HG02840 (cell line): ENCODE measurements around the gene EVA1C.
A peak's percentile ranks its signal among the peaks of the same experiment; 100 is the strongest.
"Not testable (repeated sequence)": the region's sequence is repeated elsewhere in the genome, so short reads cannot be mapped to it uniquely, and the experiment has no call there.

Source experiments
- ATAC-seq: cut with Tn5 transposase; IDR thresholded peaks from one replicate; pipeline ENCODE4 v1.9.1; 2021; ENCODE audit warnings: mild to moderate bottlenecking, moderate library complexity, moderate number of reproducible peaks; ENCODE audit not compliant: unreplicated experiment, low FRiP score

EVA1C gene

DNA sequence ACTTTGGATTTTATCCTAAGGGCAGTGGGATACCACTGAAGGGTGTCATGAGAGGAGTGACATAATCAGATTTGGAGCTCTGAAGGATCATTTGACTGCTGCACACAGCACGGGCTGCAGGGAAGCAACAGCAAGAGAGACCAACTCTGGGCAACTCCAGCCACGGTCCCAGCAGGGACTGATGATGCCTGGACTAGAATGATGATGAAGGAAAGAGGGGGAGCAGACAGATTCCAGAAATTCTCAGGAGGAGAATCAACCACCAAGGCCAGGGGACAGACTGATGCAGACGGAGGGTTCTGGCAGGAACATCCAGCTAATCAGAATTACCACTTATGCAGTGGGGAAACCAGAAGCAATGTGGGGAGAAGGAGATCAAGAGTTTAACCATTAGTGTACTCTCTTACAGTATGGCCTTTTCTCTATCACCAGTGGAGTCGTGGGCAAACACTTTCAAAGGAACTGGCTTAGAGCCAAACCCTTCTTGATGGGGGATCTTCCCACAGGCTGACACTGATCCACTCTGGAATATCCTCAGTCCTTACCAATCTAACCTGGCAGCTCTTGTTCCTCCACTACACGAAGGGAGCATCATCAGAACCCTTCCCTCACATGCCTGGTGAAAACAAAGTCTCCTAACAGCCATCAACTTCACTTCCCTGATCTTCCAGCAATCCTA, 23.0 kb upstream of the EVA1C start:
- ATAC-seq, result no peak

DNA sequence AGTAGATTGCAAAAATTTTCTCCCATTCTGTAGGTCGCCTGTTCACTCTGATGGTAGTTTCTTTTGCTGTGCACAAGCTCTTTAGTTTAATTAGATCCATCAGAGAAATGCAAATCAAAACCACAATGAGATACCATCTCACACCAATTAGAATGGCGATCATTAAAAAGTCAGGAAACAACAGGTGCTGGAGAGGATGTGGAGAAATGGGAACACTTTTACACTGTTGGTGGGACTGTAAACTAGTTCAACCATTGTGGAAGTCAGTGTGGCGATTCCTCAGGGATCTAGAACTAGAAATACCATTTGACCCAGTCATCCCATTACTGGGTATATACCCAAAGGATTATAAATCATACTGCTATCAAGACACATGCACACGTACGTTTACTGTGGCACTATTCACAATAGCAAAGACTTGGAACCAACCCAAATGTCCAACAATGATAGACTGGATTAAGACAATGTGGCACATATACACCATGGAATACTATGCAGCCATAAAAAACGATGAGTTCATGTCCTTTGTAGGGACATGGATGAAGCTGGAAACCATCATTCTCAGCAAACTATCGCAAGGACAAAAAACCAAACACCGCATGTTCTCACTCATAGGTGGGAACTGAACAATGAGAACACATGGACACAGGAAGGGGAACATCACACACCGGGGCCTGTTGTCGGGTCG, 21.8 kb upstream of the EVA1C start:
- not testable (repeated sequence) for ATAC-seq

DNA sequence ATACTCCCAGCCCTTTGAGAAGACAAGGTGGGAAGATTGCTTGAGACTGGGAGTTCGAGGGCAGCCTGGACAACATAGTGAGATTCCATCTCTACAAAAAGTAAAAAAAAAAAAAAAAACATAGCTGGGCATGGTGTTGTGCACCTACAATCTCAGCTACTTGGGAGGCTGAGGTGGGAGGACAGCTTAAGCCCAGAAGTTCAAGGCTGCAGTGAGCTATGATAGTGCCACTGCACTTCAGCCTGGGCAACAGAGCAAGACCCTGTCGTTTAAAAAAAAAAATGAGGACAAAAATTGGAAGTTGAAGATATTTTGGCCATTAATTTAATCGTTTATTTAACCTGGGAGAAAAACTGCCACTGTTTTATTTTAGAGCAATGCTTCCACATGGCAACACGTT, 20.8 kb upstream of the EVA1C start:
- no peak for ATAC-seq

DNA sequence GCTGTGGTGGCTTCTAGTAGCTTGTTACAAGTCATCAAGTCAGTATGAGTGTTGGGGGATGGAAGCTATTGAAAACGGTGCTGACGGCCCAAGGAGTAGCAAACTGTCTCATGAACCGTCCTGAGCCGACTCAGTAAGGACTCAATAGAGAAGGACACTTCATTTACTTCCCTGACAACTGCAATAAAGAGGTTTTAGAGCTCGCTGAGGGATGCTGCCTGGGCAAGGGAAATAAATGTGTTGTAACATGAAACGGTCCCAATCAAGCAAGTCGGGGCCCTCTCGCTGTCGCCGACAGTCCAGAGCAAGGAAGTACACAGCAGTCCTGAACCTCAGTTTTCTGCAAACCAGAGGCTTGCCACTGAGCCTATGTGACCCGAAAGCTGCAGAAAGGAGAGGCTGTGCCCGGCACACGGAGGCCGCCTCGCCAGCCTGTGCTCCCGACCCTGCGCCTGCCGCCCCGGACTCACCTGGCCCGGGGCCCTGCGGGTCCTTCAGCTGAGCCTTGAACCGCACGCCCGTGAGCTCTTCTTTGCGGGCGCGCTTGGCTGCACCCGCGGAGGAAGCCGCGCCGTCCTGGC, 20.1 kb upstream of the EVA1C start:
- ATAC-seq, result peak; percentile 36

DNA sequence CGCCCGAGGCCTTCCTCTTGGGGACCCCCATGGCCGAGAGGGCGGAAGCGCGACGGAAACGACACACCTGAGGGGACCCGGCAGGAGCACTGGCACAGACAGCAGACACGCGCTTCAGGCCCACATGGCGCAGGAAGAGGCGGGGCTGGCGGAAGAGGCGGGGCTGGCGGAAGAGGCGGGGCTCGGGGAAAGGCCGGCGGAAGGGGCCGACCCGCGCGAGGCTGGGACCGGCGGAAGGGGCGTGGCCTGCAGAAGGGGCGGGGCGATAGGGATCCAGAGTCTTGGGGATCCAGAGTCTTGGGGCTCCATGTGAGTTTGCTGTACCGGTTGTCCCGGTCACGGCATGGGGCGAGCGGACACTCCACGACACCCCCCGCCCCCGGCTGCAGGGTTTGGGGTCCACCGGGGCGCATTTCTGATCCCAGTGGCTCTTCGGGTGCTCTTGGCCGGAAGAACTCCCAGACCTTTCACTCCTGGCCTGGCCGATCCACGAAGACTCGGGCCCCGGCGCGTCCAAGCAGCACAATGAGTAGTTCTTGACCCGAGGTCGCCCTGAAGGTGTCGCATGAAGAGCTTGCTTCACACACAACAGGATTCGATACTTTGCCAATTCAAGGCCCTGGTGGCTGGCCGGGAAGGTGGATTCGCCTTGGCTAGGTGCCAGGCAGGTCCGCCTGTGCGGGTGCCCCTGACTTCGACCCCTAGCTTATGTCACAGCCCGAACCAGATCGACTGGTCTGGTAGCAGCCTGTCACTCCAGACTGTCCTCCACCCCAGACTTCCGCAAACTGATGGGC, 19.4 kb upstream of the EVA1C start, which contains the start of gene URB1:
Gene URB1 (minus strand): TSS at position 133 of the 797 bp plus-strand sequence. CDS start 102 bp downstream, at position 31.
- ATAC-seq, result peak; percentile 85

DNA sequence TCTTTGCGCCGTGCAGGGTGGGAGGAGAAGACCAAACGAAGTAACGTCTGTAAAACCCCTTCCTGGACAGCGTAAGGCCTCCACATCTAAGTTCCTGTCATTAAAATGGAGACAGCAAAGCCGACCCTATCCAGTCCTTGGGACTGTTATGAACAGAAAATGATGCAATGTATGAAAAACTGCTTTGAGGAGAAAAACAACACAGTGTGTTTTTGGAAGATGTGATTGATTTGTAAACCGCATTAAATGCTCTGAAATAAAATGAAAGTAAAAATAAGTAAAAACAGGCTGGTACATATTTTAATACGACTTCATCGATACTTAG, 18.9 kb upstream of the EVA1C start:
- ATAC-seq, result no peak

DNA sequence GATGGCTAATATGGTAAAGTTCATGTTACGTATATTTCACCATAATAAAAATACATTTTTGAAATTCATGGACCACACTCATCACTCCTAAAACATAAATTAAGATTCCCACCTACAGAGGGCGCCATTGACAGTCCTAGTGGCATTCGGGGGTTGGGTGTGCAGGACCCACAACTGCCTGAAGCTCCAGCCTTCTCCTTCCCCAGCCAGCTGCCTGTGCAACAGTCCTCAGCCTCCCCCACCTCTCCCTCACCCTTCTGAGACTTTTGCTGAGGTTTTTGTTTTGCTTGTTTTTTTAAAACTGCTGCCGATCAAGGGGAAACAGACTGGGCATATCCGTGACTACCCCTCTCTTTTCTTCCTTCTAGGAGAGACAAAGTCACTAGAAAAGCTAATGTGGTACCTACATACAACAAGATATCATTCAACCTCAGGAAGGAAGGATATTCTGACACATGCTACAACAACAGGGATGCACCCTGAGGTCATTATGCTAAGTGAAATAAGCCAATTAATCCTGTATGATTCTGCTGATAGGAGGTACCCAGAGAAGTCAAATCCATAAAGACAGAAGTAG, 9.2 kb upstream of the EVA1C start:
- no peak for ATAC-seq

DNA sequence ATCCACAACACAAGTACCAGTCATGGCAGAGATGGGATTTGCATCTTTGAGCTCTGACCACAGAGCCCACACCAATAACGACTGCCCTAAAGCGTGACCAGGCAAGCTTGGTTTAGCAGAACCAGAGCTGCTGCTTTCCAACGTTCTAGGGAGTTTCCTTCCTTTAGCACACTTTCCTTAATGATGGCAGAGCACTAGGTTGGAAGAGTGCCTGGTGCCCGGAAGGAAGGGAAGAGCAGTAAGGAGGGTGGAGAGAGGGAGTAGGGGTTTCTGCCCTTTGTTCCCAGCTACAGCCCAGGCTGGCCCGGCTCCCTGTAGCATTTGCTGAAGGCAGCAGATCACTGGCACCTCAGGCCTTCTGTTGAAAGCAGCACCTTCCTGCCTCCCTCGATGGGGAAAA, 6.1 kb upstream of the EVA1C start:
- ATAC-seq, result no peak

DNA sequence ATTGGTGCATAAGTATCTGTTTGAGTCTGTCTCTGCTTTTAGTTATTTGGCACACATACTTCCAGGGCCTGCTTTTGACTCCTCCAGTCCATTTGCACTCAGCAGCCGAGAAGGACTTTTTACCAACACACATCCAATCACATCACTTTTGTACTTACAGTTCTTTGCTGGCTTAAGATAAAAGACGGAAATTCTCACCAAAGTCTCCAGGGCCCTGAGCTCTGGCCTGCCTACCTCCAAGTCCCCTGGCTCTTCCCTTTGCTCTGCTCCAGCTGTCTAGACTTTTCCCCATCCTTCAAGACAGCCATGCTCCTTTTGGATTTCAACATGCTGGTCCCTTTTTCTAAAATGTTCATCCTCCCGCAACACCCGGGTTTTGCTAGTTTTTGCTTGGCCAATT, 2.2 kb upstream of the EVA1C start:
- no peak for ATAC-seq

DNA sequence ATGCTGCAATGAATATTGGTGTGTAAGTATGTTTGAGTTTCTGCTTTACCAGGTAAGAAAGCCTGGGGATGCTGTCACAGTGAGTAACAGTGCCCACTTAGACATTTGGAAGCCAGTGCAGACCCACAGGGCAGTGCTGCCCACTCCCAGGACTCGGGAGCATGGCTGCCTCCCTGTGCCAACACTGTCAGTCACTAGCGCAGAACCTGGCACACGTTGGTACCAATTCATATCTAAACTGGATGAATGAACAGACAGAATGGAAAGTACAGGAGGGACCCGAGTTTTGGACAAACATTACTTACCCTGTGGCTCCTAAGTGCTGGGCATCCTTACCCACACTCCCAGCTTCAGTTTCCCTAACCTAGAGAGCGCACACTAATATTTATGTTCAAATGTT, 1.6 kb upstream of the EVA1C start:
- ATAC-seq, result no peak

DNA sequence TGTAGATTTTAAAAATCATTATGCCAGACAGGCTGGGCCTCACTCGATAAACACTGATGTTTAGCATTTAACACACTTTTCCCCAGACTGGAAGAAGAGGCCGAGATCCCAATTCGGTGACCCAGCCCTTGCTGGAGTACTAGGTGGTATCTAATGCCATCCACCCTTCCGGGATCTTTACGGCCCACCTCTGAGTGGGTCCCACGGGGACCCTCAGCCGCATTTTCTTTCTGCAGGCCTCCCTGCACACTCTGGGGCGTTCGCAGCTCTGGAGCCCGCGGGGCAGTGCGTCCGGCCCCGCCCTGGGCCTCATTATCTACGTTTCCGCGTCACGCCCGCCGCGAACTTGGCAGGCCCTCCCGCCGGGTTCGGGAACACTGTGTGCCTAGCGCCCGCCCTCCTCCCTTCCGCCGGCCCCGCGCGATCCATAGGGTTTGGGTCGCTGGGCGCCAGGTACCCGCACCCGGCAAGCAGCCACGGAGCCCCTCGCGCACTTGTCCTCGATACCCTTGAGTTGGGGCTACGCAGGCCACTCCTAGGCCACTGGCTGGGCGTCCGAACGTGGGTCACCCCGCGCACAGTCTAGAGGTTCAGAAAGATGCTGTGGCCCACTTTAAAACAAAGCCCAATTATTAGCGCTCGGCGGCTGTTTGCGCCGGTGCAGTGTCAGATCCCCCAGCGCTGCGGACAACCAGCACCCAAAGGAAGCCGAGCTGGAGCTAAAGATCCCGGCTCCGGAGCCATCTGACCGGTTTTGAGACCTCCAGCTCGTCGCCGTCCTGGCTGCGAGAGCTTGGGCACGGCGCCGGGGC, 950 bp upstream of the EVA1C start:
- ATAC-seq, result no peak

DNA sequence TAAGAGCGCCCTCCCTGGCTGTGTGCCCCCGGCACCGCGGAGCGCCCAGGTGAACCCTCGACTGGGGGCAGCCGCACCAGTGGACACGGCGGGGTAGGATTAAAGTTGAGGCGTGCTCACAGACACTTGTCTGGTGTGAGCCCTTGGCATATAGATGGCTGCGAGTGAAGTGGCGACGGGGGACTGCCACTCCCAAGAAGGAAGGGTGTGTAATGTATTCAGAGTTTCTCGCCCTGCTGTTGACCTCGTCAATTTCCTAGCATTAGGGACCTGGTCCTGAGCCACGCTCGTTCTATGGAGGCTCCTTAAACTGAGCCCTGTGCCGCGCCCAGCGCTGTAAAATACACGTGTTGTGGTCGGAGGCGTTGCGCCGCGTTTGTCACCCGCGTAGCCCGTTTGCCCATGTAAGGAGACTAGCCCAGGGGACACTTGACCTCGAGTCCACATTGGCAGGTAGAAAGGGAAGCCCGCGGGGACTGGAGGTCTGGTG, 554 bp downstream of the EVA1C start:
- no peak for ATAC-seq

DNA sequence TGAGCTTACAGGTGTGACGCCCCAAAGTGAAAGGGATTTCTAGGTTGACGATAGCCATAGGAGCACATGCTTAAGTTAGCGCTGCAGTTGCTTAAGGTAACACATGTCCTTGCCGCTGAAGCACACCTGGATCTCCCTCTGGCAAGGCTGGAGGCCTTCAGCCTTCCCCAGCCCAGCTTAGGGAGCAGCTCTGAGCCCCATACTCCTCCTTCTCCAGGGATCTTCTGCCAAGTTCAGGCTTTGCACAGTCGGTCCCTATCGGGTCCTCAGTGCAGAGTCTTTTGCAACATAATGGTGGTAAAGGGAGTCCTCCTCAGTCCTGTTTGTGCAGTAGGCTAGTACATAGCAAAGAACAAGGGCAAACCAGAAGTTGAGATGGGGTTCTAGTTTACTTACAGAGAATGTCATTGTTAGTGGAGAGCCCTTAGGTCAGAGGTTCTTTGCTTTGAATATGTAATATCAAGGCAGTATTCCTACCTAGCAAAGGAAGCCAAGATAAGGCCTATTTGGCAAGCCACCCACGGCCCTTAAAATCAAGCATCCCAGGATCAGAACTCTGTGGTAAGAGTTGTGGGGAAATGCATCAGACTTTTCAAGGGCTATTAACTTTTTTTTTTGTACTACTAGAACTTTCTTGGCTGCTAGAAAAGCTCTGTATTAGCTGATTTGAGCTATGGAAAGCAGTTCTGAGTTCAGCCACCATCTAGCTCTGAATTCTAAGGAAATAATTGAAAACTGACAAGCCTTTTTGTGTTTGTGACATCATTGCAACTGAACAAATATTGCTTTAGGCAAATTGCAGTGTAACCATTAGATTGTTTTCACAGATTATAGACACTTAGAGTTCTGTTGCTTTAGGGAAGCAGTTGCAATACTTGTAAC, 1.4 kb downstream of the EVA1C start:
- no peak for ATAC-seq

DNA sequence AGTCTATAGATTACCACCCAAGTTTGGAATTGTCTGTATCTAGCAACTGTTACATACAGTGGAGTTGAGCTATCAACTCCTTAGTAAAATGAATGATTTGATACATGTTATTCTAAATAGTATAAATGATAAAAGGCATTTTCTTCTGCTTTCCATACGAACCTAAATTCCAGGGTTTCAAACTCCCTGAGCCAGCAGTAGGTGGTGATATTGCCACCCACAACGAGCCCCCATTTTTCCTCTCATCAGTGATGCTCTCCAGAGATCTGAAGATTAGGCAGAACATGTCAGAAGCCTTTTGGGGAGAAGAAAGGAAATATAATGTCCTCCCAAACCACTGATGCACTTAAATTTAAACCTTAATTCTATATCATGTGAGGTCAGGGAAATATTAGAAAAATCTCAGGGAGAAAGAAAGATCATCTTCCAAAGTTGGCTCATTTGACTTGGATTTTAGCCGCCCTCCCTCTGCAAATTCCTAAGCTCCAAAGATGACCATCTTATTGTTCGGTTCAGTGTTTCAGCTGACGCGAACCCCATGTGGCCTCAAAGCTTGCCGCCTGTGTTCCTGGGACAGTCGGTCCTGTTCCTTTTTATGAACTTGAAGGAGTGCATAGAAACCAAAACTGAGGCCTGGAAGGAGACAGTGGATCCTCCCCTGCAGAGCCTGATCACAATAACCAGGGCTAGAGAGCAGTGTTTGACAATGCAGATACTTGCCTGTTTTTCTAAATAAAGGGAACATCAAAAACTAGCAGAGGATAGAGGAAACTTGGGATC, 2.3 kb downstream of the EVA1C start:
- ATAC-seq, result no peak

DNA sequence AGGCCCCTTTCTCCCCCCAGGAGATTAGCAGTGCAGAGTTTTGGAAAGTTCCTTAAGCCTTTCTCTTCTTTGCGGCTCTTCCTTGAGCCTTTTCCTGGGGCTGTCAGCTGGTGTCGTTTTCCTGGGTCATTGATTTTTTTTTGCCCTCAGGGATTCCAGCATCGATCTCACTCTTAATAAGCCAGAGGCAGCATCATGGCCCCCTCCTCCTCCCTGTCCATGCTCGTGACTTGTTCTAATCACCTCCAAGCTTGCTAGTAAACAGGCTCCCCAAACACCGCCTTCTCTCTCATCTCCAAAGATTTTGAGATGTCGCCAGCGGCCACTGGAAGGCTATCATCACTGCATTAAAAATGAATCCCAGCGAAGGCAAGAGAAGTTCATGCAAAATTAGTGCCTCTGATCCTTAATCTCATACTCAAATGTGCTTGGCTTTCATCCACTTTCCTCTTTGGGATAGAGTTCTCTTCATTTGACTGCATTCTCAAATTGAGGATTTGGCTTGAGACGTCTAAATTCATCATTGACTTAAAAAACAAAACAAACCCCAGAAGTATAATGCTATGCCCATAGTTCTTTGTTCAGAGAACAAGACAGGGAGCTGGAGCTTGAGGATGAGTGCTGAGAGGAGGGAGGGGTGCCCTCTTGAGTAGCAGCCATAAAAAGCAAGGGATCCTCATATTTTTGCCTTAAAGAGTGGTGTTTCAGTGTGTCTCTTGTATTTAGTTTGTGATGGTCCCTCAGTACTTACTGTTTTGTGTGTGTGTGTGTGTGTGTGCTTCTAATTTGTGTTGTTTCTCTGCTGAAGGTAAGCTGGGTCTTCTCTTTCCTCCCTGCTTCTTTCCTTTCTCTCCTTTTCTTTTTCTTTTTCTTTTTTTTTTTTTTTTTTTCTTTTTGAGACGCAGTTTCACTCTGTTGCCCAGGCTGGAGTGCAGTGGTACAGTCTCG, 3.2 kb downstream of the EVA1C start:
- no peak for ATAC-seq

DNA sequence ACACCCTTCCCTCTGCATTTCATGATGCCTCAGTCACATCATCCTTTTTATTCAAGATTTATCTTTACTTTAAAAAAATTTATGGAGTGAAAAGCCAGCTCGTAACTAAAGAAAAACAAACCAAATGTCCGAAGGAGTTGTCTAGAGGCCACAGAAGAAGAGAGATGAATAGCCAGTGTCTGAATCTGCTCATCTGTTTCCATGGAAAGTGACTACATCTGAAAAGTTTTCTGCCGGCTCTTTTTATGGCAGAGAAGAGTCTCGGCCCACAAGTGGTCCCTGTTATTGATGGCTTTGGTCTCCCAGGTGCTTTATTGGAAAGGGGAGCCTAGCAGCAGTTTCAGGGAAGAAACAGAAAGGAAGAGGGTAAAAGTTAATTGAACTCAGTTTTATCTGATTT, 5.6 kb downstream of the EVA1C start:
- ATAC-seq, result no peak

DNA sequence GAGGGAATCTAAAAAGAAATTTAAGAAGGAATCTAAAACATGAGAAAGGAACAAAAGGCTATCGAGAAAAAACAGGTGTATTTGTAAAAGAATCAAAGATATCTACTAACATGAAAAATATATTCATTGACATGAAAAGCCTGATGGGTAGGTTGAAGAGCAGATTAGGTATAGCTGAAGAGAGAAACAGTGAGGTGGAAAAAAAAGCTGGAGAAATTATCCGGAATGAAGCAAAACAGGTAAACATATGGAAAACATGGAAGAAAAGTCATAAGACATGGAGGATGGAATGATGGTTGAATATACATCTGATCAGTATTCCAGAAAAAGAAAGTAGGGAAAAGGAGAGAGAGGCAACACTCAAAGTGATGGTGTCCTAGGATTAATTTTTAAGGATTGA, 9.6 kb downstream of the EVA1C start:
- no peak for ATAC-seq
